PC-9 (cell line): ENCODE data around the gene NBEAL1. TPM values are rescaled to one million over a fixed set of nuclear protein-coding genes. Genes with fewer than 3 reads are reported as not detected.

Experiments
- BruUV-seq: library from RNA; stranded (reverse); fragments of 400-500 nt; replicated peaks from 2 replicates; lab custom pipeline; 2021; lab: Mats Ljungman, UMichigan
- CTCF ChIA-PET: fragments of 300-600 bp; sonication (Branson Sonifier 250); formaldehyde crosslinking; loops from one replicate; lab custom pipeline; 2022; ENCODE audit warnings: antibody characterized with exemption; lab: Charles Lee
- POLR2A ChIA-PET: fragments of 300-600 bp; sonication (Branson Sonifier 250); formaldehyde crosslinking; loops from one replicate; lab custom pipeline; 2022; ENCODE audit warnings: antibody characterized with exemption; ENCODE audit not compliant: unreplicated experiment; lab: Charles Lee
- DNase-seq, 2 experiments: peaks; one replicate each; pipeline versions ENCODE4 v3.0.0 to v3.0.0-alpha.2; 2015 to 2022; ENCODE audit warnings: mixed read lengths in 1 of 2
- H2AFZ ChIP-seq: fragments of 200-600 bp; sonication (generic); 2 replicates; pipeline ENCODE4 v1.8.1; 2017; ENCODE audit warnings: antibody characterized with exemption
- H3F3A ChIP-seq: fragments of 200-600 bp; sonication (generic); 2 replicates; pipeline ENCODE4 v1.8.1; 2017; ENCODE audit warnings: antibody characterized with exemption, mild to moderate bottlenecking, low read depth; ENCODE audit not compliant: insufficient read depth
- H3K27ac ChIP-seq: fragments of 200-600 bp; sonication (generic); 2 replicates; pipeline ENCODE4 v1.6.1; 2016; ENCODE audit warnings: mixed run types
- H3K27me3 ChIP-seq: fragments of 200-600 bp; sonication (generic); 2 replicates; pipeline ENCODE4 v1.6.1; 2016; ENCODE audit warnings: low read depth, mixed run types; ENCODE audit not compliant: insufficient read depth
- H3K36me3 ChIP-seq: fragments of 200-600 bp; sonication (generic); 2 replicates; pipeline ENCODE4 v1.6.1; 2016; ENCODE audit warnings: low read depth, mixed run types
- H3K4me1 ChIP-seq: fragments of 200-600 bp; sonication (generic); replicated peaks from 2 replicates; pipeline ENCODE4 v1.6.1; 2016; ENCODE audit warnings: mixed run types; ENCODE audit not compliant: insufficient read depth
- H3K4me2 ChIP-seq: fragments of 200-600 bp; sonication (generic); 2 replicates; pipeline ENCODE4 v1.6.1; 2017; ENCODE audit warnings: mixed run types
- H3K4me3 ChIP-seq: fragments of 200-600 bp; sonication (generic); 2 replicates; pipeline ENCODE4 v1.6.1; 2016; ENCODE audit warnings: mixed run types
- H3K79me2 ChIP-seq: fragments of 200-600 bp; sonication (generic); 2 replicates; pipeline ENCODE4 v1.6.1; 2017; ENCODE audit warnings: low read depth, mixed run types
- H3K9me2 ChIP-seq: fragments of 200-600 bp; sonication (generic); 2 replicates; pipeline ENCODE4 v1.8.1; 2017; ENCODE audit warnings: mild to moderate bottlenecking; ENCODE audit not compliant: insufficient read depth
- H3K9me3 ChIP-seq: fragments of 200-600 bp; sonication (generic); 2 replicates; pipeline ENCODE4 v1.8.1; 2016; ENCODE audit warnings: low read depth; ENCODE audit not compliant: insufficient read depth
- H4K20me1 ChIP-seq: fragments of 200-600 bp; sonication (generic); 2 replicates; pipeline ENCODE4 v1.8.1; 2017; ENCODE audit not compliant: insufficient read depth
- EZH2 ChIP-seq: fragments of 200-600 bp; sonication (generic); IDR thresholded peaks from 2 replicates; pipeline ENCODE4 v1.8.0; 2017; ENCODE audit warnings: antibody characterized with exemption, low read depth
- intact Hi-C: fragments of 100-400 bp; cut with micrococcal nuclease; formaldehyde crosslinking; loops from one replicate; pipeline ENCODE4 v1.10.0; 2022; ENCODE audit not compliant: unreplicated experiment
- total RNA-seq: library from RNA; stranded (reverse); gene quantifications from 2 replicates; pipeline ENCODE4 v1.2.3, GENCODE V29; 2021
- TF ChIP-seq, protein P1 (sequence below): fragments of 200-600 bp; sonication (generic); conservative IDR thresholded peaks from 2 replicates; pipeline ENCODE4 v1.6.1; 2017; ENCODE audit warnings: mixed run types, antibody characterized with exemption, mild to moderate bottlenecking, moderate library complexity

NBEAL1 gene
- total RNA-seq, 1 experiment from 2014 or later, result 19.5 TPM

DNA sequence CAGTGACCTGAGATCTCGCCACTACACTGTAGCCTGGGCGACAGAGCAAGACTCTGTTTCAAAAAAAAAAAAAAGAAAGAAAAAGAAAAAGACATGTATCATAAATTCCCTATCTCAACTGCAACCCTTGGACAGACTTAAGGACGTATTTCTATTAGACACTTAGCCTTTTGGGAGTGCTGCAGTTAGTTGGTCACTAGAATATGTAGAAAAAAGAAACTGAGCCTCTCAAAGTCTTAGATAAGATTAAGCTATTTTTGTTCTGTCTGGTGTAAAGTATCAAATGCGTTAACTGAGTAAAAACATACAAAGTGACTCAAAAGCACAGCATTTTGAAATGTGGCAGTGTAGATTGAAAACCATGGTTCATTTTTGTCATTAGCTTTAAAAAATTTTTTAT lies 7.3 kb downstream of the NBEAL1 start:
- H3K4me2 ChIP-seq, result no peak overlapping the region
- H3K27ac ChIP-seq, result no peak overlapping the region
- peaks cover 3% of the 10 kb centered on the region for H3K4me1 ChIP-seq
- H3F3A ChIP-seq, result no peaks in the 10 kb centered on the region
- no peak overlapping the region for H2AFZ ChIP-seq
- no peaks in the 10 kb centered on the region for H3K79me2 ChIP-seq
- no peaks in the 10 kb centered on the region for H3K9me2 ChIP-seq
- H3K9me3 ChIP-seq, result no peaks in the 10 kb centered on the region
- H3K27me3 ChIP-seq, result no peaks in the 10 kb centered on the region
- H3K36me3 ChIP-seq, result no peaks in the 10 kb centered on the region
- no peak for TF ChIP-seq EZH2
- TF ChIP-seq, protein P1, sequence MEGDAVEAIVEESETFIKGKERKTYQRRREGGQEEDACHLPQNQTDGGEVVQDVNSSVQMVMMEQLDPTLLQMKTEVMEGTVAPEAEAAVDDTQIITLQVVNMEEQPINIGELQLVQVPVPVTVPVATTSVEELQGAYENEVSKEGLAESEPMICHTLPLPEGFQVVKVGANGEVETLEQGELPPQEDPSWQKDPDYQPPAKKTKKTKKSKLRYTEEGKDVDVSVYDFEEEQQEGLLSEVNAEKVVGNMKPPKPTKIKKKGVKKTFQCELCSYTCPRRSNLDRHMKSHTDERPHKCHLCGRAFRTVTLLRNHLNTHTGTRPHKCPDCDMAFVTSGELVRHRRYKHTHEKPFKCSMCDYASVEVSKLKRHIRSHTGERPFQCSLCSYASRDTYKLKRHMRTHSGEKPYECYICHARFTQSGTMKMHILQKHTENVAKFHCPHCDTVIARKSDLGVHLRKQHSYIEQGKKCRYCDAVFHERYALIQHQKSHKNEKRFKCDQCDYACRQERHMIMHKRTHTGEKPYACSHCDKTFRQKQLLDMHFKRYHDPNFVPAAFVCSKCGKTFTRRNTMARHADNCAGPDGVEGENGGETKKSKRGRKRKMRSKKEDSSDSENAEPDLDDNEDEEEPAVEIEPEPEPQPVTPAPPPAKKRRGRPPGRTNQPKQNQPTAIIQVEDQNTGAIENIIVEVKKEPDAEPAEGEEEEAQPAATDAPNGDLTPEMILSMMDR, result no peak
- BruUV-seq, result no TSS peak
- no peak overlapping the region for H3K4me3 ChIP-seq
- CTCF ChIA-PET, result interaction anchor here (0.6 kb wide), 1 partner anchor 412 kb away, joined by 16 read pairs; no protein-coding TSS in a partner anchor
- POLR2A ChIA-PET, result no interaction called here
- H4K20me1 ChIP-seq, result no peaks in the 10 kb centered on the region
- intact Hi-C loops, result no loop called here
- DNase-seq, result no peak

DNA sequence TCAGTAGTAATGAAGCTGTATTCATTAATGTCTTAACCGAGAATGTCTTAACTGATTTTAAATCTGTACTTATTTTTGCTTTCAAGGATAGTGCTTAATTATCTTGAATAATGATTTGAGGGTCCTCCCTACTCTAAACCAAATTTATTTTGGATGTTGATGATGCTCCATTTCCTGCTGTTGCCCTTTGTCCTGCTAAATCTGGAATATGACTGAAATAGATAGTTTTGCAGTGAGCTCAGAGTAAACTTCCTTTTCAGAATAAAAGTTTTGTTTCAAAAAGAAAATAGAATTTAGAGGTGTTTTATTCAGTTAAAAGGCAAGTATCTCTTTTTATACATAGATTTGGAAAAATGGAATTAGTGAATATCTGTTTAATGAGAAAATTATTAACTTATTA lies 8.1 kb downstream of the NBEAL1 start:
- Histone ChIP-seq H3K27me3 (no peaks in the 10 kb centered on the region), H3K36me3 (no peaks in the 10 kb centered on the region), H2AFZ (no peak overlapping the region), H3K4me3 (no peak overlapping the region), H3K9me3 (no peaks in the 10 kb centered on the region), H4K20me1 (no peaks in the 10 kb centered on the region), H3K27ac (no peak overlapping the region), H3K79me2 (no peaks in the 10 kb centered on the region), H3K4me2 (no peak overlapping the region), H3K4me1 (no peaks in the 10 kb centered on the region; the same call in 1 of the 2 replicates), H3F3A (no peaks in the 10 kb centered on the region), H3K9me2 (no peaks in the 10 kb centered on the region)
- no TSS peak for BruUV-seq
- TF ChIP-seq, protein P1, result no peak
- no peak for TF ChIP-seq EZH2
- intact Hi-C loops, result no loop called here
- ChIA-PET CTCF (no interaction called here), POLR2A (no interaction called here)
- no peak for DNase-seq

DNA sequence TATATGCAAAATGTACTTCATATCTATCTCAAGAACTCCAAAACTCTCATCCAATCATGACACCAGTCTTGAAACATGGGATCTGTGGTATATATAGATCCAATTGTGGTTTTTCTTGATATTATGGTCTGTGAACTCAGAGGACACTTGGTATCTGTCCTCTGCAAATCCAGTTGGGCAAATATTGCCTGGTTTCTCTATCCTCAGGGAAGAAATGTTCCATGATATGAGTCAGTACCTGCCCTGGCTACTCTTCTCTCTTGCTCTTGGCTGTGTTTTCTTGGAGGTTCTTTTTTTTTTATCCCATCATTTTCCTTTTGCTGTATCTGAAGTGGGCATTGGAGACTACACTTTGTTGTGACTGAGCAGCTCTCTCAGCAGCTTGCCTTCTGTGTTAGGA lies 10.9 kb downstream of the NBEAL1 start:
- H3K9me2 ChIP-seq, result no peaks in the 10 kb centered on the region
- no peak for TF ChIP-seq EZH2
- TF ChIP-seq, protein P1, result no peak
- H3K4me3 ChIP-seq, result no peak overlapping the region
- no peak overlapping the region for H2AFZ ChIP-seq
- CTCF ChIA-PET, result no interaction called here
- no peak for DNase-seq
- H3F3A ChIP-seq, result no peaks in the 10 kb centered on the region
- no peaks in the 10 kb centered on the region for H3K79me2 ChIP-seq
- no peaks in the 10 kb centered on the region for H3K27me3 ChIP-seq
- BruUV-seq, result no TSS peak
- no peaks in the 10 kb centered on the region for H3K9me3 ChIP-seq
- no peaks in the 10 kb centered on the region for H4K20me1 ChIP-seq
- intact Hi-C loops, result no loop called here
- no peak overlapping the region for H3K4me2 ChIP-seq
- H3K36me3 ChIP-seq, result no peaks in the 10 kb centered on the region
- H3K27ac ChIP-seq, result no peak overlapping the region
- POLR2A ChIA-PET, result no interaction called here
- H3K4me1 ChIP-seq, result no peaks in the 10 kb centered on the region
